Astrocyte of the hippocampus (primary cell): ENCODE measurements around the gene WLS.
"Not testable (repeated sequence)": the region's sequence is repeated elsewhere in the genome, so short reads cannot be mapped to it uniquely, and the experiment has no call there.

ENCODE experiments used
- DNase-seq: peaks from one replicate; pipeline ENCODE4 v3.0.0; 2011; ENCODE audit warnings: low read depth, low spot score

WLS gene

DNA sequence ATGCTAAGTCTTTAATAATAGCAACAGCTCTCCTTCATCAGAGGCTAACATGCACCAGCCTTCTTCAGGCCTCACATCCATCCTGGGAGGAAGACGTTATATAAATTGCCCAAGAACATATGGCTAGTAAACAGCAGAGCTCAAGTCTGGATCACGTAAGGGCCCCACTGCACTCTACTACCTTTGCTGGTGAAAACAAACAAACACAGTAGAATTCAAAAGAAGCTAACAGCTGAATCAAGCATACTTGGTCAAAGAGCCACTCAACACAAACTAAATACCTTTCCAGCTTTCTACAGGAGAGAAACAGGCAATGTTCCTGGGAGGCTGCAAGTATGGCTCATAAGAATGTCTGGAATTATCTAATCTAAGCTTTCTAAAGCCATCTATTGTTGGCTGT is 66.0 kb downstream of the WLS start:
- peak; percentile 47 for DNase-seq

DNA sequence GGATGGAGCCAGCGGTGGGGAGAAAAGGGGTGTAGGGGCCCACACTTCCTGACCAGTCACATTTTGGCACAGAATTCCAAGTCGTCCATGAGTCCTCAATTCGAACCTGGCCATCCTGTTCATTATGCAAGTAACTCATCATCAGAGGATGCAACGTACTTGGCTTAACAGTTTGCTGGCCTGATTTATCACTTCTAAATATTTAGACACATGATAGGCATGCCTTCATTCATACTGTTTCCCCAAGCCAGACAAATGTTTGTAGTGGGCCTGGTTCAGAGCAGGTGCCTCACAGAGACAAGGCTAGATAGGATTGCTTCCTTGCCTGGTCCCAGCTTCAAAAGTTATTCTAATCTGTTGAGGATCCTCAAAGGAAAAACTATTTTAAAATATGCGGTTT is 66.7 kb downstream of the WLS start:
- no peak for DNase-seq

DNA sequence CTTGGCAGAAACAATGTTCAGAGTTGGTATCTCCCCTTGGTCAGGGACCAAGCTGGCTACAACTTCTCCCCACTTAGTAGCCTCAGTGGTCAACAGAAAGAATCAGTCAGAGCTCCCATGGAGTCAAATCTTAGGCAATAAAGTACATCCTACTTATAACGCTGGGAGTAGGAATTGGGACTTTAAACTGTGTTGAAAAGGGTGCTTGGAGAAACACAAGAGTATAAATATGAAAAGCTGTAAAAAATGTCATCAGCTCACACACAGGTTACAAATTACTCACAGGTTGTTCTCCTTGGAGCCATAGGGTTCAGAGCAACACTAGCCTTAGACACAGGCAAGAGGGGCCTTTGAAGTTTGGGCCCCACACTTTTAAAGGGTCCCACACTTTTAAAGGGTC is 67.4 kb downstream of the WLS start:
- no peak for DNase-seq

DNA sequence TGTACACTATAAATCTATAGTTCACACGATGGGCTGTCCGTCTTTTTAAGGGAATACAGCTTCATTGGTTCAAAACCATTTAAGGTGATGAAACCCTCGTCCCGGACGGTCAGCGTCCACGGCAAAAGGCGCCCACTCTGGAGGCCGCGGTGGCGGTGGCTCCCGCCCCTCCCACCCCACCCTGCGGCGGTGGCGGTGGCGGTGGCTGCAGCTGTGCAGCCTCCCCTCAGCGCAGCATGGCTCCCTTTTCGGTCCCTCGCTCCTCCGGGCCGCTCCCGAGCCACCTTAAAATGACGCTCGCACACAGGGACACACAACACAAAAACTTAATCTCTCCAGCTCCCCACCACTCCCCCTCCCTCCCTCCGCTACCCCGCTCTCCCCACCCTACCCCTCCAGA is 69.1 kb downstream of the WLS start:
- no peak for DNase-seq

DNA sequence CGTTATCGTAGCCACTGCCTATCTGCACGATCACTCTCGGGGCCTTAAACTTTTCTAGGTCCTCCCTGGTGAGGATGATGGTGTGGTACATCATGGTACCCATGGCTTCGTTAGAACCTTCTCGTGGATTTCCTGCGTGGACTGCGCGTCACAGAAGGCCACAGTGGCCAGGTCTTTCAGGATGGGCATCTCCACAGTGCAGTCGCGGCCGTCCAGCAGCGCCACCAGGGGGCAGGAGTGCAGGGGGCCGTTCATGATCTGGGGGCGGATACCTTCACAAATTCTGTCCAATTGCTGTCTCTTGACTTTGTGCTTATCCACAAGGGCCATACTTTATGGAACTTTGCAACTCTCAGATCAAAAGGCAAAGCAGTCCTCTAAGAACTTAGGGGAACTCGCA is 69.6 kb downstream of the WLS start:
- no peak for DNase-seq

DNA sequence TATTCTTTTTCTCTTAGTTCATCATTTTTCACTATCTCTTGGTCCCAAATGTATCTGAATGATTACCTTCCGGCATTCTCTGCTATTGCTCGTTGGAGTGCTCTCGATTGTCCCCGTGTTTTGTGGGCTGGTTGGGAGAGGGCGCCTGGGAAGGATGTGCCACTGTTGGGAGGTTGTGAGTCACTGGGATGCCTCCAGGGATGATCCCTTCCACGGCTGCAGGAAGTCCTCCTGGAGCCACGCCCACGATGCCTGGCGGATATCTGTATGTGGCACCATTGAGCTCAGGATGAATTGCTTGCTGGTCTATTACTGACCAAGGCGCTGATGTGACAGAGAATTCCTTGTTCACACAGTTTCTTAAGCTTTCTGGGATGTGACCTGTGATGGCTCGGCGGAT is 70.7 kb downstream of the WLS start:
- DNase-seq, result not testable (repeated sequence)

DNA sequence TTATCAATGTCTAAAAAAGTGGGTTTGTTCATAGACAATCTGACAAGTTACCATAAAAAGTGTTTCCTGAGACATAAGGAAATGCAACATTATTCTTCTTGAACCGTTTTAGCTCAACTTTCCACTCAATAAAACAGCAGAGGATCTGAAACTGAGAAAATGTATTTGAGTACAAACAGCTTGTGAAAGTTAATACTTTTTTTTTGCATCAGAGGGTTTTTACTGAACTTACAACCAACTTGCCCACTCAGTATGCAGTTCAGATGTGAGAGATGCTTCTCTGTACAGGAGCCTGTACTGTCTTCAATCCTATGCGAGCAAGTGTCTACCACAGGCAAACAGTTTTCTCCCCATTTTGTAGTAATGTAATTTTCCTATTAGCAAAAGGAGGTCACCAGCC is 71.4 kb downstream of the WLS start:
- DNase-seq, result not testable (repeated sequence)

DNA sequence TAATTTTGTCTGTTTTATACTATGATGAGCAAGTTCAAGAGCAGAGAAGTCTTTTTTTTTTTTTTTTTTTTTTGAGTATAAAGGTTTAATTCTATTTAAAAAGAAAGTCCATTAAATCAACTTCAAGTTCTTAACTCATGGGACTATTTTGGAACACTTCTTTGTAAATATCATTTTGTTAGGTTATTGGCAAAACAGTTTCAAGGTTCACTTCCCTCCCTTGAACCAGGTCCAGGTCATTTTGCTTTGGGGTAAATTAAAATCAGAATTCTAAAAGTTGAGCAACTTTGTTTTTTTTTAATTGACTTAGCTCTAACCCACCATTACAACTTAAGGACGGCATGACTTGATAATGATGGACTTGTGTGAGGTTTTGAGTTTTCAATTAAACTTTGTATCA is 72.3 kb downstream of the WLS start:
- no peak for DNase-seq

DNA sequence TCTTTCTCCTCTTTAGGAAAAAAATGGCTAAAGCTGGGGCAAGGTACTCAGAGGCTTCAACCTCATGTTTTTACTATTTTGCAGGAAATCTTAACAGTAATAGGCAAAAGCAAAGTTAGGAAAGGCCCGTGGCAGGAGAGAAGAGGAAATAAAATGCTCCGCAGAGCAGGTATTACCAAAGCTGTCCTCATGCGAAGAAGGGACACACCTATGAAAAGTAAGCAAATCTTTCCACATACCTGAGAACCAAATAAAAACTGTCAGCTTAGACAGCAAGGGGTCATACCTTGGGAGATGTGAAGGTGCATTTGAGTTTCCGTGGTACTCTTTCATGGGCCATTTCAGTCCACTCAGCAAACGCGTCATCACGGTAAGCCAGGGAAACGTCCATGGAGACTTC is 73.5 kb downstream of the WLS start:
- no peak for DNase-seq

DNA sequence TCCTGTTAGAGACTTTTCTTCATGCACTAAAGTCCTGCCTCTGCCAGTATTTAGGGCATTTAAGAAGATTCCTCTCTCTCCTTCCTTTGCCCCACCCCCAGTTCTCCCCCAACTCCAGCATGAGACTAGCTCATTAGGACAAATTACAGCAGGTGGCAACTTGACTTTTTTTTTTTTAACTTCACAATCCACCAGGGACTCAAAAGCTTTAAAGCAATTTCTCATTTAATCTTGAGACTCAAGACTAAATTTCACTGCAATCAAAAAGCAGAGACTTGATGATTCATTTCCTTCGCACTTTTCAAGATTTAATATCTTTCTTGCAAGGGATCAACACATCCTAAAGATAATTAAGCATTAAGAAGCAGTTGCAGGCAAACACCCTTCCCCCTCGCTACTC is 74.9 kb downstream of the WLS start:
- no peak for DNase-seq

DNA sequence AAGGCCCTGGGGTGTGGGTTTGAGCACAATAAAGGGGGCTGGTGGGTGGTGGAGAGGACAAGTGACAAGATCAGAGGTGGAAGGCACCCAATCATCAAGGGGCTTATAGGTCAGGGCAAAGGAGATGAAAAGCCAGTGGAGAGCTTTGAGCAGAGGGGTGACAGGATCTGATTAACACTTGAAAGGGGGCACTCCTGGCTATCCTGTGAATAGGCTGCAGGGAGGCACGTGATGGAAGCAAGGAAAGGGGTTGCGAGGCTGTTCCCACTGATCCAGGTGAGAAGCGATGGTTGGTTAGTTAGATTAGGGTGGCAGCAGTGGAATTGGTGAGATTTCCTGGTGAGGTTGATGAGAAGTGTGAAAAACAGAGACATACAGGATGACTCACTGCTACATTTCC is 80.6 kb downstream of the WLS start:
- DNase-seq, result no peak

DNA sequence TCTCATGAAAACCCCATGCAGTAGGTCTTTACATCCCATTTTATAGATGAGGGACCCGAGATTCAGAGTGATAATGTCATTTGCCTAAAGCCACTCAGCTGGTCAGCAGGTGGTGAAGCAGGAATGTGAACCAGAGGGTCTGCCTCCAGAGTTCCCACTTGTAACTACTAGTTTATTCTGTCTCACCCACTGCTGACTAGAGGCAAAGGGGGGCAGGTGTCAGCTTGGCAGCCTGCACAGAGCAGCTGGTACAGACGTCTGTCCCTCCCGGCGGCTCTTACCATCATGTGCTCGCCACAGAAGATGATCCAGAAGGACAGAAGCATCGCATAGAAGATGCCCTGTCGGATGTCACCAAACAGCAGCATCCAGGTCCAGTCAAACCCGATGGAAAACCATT is 82.4 kb downstream of the WLS start:
- DNase-seq, result no peak

DNA sequence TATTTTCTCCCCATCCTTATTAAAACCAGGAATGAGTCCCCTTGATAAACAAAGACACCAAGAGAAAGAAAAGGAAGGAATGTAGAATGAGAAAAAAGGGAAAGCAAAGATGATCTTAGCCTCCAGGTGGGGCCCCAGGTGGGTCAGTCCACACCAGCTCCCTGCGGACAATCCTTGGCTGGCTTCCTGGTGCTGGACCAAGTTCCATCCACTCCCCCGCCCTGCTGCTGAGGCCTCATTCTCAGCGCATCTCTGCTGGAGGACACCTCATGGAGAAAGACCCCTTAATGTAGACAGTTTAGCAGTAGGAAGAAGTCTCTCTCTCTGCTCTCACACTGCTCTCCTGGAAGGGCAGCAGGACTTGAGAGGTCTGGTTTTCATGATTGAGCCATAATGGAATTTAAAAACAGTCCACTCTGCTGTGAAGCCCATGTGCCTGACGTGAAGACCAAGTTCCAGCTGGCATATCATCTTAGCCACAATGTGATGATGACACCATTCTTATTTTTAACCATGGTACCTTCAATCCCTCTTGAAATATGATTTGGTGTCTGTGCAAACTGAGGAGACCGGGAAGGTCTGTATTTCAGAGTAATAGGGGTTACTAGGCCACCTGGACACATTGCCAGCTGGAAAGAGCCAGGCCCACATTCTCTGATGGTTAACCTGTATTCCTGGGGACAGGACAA is 83.1 kb downstream of the WLS start:
- no peak for DNase-seq

DNA sequence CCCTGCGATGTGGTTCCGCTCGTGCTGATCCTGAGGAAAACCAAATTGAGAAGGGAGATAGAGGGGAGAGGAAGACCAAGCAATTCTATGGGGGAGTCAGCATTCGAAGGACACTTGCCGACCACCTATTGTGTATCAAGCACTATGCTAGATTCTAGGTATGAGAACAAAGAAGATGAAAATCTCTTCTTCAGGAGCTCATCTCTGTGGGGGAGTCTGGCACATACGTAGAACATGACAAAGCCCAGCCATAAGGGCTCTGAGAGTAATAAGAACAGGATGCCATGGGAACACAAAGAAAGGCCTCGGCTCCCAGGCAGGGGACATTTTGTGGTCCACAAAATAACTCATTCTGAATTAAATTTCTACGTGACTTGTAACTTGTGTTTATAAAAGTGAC is 83.7 kb downstream of the WLS start:
- DNase-seq, result no peak

DNA sequence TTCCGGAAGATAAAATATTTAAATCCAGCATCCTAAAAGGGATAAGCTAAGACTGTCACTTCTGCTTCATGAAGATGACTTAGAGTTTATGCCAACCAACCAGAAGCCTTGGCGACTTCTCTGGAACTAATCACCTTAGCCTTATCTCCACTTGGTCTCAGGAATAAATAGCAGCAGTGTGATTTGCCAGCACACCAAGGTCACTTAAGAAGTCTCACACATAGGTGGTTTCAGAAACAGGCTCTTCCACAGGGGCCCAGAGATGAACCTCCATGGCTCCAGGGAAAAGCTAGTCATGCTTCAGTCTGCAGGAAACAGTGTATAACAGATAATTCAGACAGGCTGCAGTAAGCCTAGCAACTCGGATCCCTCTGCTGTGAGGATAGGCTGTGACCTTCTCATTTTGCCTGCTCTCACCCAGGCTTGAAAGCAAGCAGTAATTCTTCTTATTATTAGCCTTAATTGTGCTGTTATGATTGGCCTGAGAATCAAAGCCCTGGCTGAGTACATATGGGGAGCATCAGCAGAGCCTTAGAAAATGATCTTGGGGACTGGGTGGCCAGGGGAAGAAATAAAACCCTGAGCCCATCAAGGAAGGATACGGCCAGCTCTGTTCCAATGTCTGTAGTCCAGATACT is 84.7 kb downstream of the WLS start:
- DNase-seq, result no peak

DNA sequence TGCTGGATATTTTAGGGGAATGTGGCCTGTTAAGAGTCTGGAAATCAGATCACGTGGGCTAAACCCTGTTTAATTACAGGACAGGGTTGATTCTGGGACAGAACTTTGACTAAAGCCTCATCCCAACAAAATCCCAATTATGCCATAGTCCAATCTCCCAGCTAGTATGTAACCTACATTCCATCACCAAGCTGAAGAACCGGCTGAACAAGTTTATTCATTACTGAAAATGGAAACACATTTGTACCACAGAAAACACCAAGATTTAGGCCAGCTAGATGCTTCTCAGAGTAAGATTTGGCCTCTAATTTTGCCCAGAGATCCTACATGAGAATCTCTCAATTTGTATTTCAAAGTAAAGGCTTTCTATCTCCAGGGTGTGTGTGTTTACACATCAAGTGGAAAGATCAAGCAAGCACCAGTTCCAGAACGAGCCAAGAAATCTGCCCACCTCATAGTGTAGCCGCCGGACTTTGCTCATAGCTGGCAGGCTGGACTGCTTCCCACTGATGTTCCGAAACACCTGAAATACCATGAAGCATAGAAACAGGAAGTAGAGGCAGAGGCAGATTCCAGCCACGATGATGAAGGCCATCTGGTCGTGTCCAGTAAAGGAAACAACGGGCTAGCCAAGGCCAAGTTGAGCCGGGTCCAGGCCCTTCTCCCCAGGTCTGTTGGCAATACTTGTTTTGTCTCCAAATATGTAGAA is 86.8 kb downstream of the WLS start:
- no peak for DNase-seq

DNA sequence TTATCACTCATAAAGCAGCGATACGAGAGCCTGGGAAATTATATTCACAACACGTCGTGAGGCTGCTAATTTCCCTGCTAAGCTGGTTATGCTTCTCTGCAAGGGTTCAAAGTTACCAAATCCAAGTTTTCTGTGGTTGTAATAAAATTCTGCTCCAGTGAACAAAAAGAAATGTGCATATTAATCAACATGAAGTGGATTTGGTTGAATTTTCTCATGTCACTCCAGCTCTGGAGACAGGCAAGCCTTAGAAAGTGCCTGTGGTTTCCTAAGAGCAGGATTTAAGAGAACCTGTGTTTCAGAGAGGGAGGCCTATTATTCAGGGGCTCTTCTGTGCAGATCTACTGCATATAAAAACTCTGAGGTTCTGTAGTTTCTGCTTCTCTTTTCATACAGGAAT is 87.5 kb downstream of the WLS start:
- peak; percentile 85 for DNase-seq

DNA sequence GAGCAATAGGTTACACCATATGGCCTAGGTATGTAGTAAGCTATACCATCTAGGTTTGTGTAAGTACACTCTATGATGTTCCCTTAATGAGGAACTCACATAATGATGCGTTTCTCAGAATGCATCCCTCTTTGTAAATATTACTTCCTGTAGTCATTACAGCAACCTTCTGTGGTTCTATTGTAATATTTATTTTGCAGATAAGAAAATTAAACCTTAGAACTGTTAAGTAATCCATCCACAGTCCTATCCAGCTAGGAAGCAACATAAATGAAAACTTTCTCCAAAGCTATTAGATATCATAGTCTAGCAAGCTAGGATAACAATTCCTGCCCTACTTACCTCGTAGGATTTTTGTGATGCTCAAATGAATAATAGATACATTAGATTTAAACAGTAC is 88.7 kb downstream of the WLS start:
- no peak for DNase-seq

DNA sequence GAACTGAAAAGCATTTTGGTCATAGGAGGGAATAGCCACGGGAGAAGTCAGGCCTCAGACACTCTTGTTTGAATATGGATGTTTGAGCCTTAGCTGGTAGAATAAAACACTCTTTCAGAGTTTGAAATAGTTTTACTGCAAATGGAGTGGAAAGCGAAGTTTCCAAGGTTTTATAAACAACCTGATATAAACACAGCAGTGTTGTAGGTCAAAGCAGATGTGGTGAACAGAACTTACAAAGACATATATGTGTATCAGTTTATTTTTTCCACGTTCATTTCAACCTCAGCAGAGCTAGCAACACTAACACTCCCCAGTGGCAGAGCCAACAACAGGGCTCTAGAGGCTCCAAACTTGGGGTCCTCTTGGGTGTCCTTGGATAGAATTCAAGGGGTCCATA is 89.9 kb downstream of the WLS start:
- DNase-seq, result no peak

DNA sequence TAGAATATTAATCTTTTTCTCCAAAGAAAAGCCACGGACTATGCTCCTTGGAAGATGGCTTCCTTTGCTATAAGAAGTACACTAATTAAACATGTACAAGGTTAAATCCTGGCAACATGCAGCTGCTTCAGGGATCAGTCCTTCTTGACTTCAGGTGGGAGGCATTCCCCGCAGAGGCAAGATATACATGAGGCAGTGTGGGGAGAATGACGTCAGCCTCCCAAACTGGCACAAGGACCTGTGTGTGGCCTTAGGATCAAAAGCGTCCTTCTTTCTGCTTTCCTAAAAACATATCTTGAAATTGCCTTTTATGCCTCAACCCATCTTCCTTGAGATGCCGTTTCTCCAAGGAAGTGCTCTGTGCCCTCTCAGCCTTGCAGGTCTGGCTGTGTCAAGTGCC is 90.3 kb downstream of the WLS start:
- DNase-seq, result peak; percentile 64

DNA sequence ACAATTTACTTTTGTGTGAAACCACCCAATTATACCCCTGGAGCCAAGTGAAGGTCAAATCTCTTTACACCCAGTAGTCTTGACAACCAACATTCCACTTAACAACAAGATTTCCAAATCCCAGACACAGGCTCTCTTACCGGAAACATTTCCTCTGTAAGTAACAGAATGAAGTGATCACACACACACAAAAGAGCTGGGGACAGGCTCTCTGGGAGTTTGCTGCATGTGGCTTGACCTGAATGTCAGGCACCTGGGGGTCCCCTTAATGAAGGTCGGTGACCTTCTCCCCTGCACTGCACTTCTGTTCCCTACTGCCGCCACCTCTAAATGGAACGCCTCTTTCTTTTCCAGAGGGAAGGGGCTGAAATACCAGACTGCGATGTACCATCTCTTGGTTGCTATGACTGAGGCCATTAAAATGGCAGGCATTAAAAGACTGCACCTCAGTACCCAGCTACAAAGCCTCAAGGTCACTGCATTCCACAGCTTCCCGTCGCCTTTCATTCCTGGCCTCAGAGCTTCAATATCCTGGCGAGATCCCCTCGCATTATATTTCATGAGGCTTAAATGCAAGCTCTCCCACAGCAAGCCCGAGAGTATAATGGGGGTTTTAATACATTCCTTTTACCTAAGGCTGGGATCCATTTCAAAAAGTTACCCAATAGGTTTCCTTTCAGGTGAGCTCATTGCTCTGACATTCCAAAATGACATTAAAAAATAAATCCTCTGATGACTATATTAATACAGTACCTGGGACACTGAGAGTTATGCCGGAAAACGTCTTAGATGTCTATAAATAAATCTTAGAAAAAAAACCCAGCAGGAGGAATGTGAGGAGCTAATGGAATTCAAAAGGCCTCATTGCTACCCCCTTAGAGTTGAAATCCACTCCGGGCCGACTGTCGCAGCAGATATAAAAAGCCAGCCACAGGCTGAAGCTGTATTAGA is 91.0 kb downstream of the WLS start:
- peak; percentile 91 for DNase-seq

DNA sequence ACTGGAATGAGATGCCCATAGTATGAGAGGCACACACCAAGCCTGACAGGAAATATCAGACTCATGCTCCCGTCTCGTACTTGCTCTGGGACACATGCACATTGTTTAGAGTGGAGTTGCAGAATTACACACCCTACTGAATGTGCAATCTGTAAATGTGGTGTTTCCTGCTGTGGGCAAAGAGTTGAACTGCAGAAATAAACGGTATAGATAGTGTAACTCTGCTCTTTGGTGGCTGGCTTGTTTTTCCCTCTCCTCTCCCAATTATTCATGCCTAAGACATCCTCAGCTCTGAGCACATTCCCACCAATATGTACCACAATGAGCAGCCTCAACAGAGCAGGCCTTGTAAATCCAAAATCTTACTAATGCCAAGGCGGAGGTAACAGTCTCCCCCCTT is 91.8 kb downstream of the WLS start:
- DNase-seq, result peak; percentile 66
